Activated CD8-positive, alpha-beta T cell treated with anti-CD3 and anti-CD28 coated beads for 36 hours (primary cell): ENCODE measurements around the gene KLF7. TPM values are rescaled to one million over a fixed set of nuclear protein-coding genes. Genes with fewer than 3 reads are reported as not detected.

Experiments
- ATAC-seq: fragments of 200-7000 bp; cut with Tn5 transposase; one replicate; pipeline ENCODE4 v1.10.0; 2021; ENCODE audit warnings: mild to moderate bottlenecking, moderate library complexity
- CTCF ChIA-PET: fragments of 350-600 bp; sonication (Branson Sonifier 250); formaldehyde crosslinking; loops from one replicate; lab custom pipeline; 2021; ENCODE audit warnings: antibody characterized with exemption; lab: Charles Lee
- POLR2A ChIA-PET: fragments of 350-600 bp; sonication (Branson Sonifier 250); formaldehyde crosslinking; loops from one replicate; lab custom pipeline; 2021; ENCODE audit warnings: antibody characterized with exemption; lab: Charles Lee
- DNase-seq: peaks from one replicate; pipeline ENCODE4 v3.0.0-alpha.2; 2020
- H3K27ac Mint-ChIP-seq: one replicate; pipeline ENCODE4 v1.8.0; 2021; ENCODE audit warnings: mild to moderate bottlenecking, mixed read lengths
- H3K27me3 Mint-ChIP-seq: one replicate; pipeline ENCODE4 v1.8.0; 2021; ENCODE audit warnings: mixed read lengths
- H3K36me3 Mint-ChIP-seq: one replicate; pipeline ENCODE4 v1.8.0; 2021; ENCODE audit warnings: low read depth, mixed read lengths
- H3K4me1 Mint-ChIP-seq: one replicate; pipeline ENCODE4 v1.8.0; 2021; ENCODE audit warnings: low read depth, mixed read lengths
- H3K4me3 Mint-ChIP-seq: one replicate; pipeline ENCODE4 v1.8.0; 2021; ENCODE audit warnings: mild to moderate bottlenecking, moderate library complexity, mixed read lengths
- H3K9me3 Mint-ChIP-seq: one replicate; pipeline ENCODE4 v1.8.0; 2021; ENCODE audit warnings: mixed read lengths
- intact Hi-C: fragments of 100-400 bp; cut with micrococcal nuclease; formaldehyde crosslinking; loops from one replicate; pipeline ENCODE4 v1.10.0; 2022
- total RNA-seq, 2 experiments: library from RNA; stranded (reverse); gene quantifications; one replicate each; pipeline ENCODE4 v1.2.3, GENCODE V29; 2021
- TF ChIP-seq, protein P1 (sequence below): fragments of 200-600 bp; IDR thresholded peaks from one replicate; pipeline ENCODE4 v1.8.0; 2022; ENCODE audit warnings: antibody characterized with exemption, mild to moderate bottlenecking

Gene KLF7
- total RNA-seq, 2 experiments from 2014 or later = 9.8 to 10.0 TPM

DNA sequence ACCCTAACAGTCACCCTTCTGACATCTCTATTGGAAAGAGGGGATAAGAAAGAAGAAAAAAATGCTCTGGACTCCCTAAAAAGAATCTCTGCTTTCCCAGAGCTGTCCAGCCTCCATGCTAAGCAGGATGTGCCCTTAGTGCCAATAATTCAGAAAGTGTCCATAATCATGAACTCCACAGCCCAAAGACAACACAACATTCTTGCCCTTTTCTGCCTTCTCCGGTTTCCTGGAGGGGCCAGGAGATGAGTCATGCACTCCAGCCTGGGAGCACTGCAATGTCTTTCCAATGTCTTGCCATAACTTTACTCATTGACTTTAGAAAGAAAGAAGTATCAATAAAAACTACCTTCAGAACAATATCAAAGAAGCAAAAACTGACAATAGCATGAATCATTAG, 44.0 kb downstream of the KLF7 start:
- DNase-seq = no peak
- Mint-ChIP-seq H3K4me3 (no peak overlapping the region), H3K36me3 (peaks cover 14% of the 10 kb centered on the region), H3K9me3 (no peaks in the 10 kb centered on the region), H3K27ac (no peak overlapping the region), H3K4me1 (peaks cover 58% of the 10 kb centered on the region), H3K27me3 (no peaks in the 10 kb centered on the region)
- TF ChIP-seq, protein P1, sequence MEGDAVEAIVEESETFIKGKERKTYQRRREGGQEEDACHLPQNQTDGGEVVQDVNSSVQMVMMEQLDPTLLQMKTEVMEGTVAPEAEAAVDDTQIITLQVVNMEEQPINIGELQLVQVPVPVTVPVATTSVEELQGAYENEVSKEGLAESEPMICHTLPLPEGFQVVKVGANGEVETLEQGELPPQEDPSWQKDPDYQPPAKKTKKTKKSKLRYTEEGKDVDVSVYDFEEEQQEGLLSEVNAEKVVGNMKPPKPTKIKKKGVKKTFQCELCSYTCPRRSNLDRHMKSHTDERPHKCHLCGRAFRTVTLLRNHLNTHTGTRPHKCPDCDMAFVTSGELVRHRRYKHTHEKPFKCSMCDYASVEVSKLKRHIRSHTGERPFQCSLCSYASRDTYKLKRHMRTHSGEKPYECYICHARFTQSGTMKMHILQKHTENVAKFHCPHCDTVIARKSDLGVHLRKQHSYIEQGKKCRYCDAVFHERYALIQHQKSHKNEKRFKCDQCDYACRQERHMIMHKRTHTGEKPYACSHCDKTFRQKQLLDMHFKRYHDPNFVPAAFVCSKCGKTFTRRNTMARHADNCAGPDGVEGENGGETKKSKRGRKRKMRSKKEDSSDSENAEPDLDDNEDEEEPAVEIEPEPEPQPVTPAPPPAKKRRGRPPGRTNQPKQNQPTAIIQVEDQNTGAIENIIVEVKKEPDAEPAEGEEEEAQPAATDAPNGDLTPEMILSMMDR = no peak
- no peak for ATAC-seq
- CTCF ChIA-PET = no interaction called here
- POLR2A ChIA-PET = interaction anchor here (0.9 kb wide), 1 partner anchor 9 kb away, joined by 3 read pairs; no protein-coding TSS in a partner anchor
- intact Hi-C loops = loop anchor here (2.0 kb wide), 1 partner anchor 43 kb away; the partner anchor contains the start of gene KLF7

DNA sequence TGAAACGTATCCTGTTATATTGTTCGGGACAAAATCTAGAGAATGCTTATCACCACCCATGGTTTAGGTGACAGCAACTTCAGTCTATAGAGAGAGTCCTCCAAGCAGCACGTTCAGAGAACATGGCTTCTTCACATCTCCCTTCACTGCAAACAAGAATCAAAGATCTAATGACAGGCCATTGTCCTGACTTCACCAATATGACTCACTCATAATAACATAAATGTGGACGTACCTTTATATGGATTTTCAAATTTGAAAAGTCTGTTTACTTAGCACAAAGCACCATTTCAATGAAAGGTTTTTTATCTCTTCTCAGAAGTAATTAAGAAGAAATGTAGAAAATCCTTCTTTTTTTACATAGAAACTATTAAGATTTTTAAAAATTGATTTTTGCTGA, 46.7 kb downstream of the KLF7 start:
- no peaks in the 10 kb centered on the region for H3K27me3 Mint-ChIP-seq
- TF ChIP-seq, protein P1 = no peak
- CTCF ChIA-PET = interaction anchor here (1.4 to 1.7 kb wide), 2 partner anchors 23 to 130 kb away, joined by 3 to 4 read pairs; no protein-coding TSS in a partner anchor
- POLR2A ChIA-PET = no interaction called here
- no peak overlapping the region for H3K4me3 Mint-ChIP-seq
- peaks cover 33% of the 10 kb centered on the region for H3K4me1 Mint-ChIP-seq
- no peaks in the 10 kb centered on the region for H3K9me3 Mint-ChIP-seq
- intact Hi-C loops = no loop called here
- ATAC-seq (no peak), DNase-seq (no peak)
- H3K27ac Mint-ChIP-seq = no peak overlapping the region
- H3K36me3 Mint-ChIP-seq = peaks cover 8% of the 10 kb centered on the region

DNA sequence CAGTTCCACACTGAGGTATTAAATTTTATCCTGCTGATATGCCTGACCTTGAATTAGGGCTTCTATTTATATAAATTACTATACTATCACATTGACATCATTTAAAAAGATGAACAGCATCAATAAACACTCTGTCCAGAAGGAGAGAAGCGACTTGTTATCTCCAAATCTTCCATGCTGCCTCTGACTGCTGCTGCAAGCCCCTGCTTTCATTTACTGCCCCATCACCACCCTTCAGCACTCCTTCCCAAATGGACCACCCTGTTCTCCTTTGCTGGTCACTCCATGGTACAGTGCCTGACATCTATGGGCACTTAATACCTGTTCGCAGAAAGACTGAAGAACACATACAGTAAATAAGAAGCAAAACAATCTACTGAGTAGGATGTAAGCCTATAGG, 48.1 kb downstream of the KLF7 start:
- H3K27ac Mint-ChIP-seq = no peak overlapping the region
- ATAC-seq (no peak), DNase-seq (no peak)
- H3K36me3 Mint-ChIP-seq = peaks cover 3% of the 10 kb centered on the region
- no peaks in the 10 kb centered on the region for H3K9me3 Mint-ChIP-seq
- H3K27me3 Mint-ChIP-seq = no peaks in the 10 kb centered on the region
- intact Hi-C loops = no loop called here
- ChIA-PET CTCF (interaction anchor here (1.7 kb wide), 1 partner anchor 25 kb away, joined by 4 read pairs; no protein-coding TSS in a partner anchor), POLR2A (no interaction called here)
- no peak overlapping the region for H3K4me3 Mint-ChIP-seq
- TF ChIP-seq, protein P1 = no peak
- peaks cover 25% of the 10 kb centered on the region for H3K4me1 Mint-ChIP-seq

DNA sequence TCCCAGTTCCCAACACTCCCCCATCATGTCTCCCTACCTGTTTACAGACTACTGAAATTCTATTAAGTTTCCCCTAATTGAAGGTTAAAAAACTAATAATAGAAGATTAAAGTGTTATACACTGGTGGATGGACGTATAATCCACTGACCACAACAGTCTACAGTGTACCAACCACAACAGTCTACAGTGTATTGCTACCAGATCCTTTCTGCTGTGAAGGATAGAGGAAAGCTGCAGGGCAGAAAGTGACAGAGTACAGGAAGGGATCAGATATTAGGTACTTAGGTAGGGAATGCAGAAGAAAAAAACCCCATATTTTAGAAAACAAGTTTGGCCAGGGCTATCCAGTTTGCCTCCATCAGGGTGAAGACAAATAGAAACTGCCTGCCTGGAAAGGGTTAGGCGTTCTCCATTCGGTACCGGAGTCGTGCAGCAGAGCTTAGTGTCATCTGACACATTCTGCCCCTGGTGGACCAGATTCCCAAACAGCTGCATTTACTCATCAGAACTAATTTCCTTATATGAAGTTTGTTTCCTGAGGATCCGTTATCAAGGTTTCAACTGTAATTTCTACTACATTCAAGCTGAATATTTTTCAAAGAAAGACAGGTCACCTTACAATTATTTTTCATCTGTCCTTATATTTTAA, 49.9 kb downstream of the KLF7 start:
- H3K4me1 Mint-ChIP-seq = peaks cover 21% of the 10 kb centered on the region
- ATAC-seq (no peak), DNase-seq (no peak)
- no peak overlapping the region for H3K4me3 Mint-ChIP-seq
- ChIA-PET POLR2A (interaction anchor here (0.9 to 1.0 kb wide), 2 partner anchors 14 to 51 kb away, joined by 3 to 5 read pairs; no protein-coding TSS in a partner anchor), CTCF (interaction anchor here (1.2 to 1.4 kb wide), 2 partner anchors 19 to 42 kb away, joined by 3 read pairs; no protein-coding TSS in a partner anchor)
- H3K27ac Mint-ChIP-seq = no peak overlapping the region
- H3K9me3 Mint-ChIP-seq = no peaks in the 10 kb centered on the region
- H3K36me3 Mint-ChIP-seq = peaks cover 3% of the 10 kb centered on the region
- no peaks in the 10 kb centered on the region for H3K27me3 Mint-ChIP-seq
- TF ChIP-seq, protein P1 = no peak
- intact Hi-C loops = no loop called here

DNA sequence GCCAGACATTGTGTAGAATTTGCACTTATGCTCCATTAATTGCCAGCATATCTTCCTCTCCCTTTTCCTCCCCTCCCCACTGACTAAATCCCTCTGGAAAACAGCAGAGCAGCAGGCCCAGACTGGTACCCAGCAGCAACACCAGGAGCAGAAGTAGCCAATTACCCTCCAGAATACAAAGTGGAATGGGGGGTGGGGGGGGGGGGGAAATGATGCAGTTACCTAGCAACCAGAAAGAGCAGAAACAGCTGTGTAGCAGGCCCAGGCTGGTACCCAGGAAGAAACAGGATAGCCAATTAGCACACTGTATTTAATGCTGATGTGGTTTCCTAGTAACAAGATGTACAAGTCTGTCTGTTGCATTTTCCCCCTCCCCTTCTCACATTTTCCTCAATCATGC, 52.3 kb downstream of the KLF7 start:
- H3K4me1 Mint-ChIP-seq = peaks cover 23% of the 10 kb centered on the region
- intact Hi-C loops = no loop called here
- CTCF ChIA-PET = no interaction called here

More for the DNA sequence above, 52.3 kb downstream of the KLF7 start:
- no peak overlapping the region for H3K4me3 Mint-ChIP-seq
- H3K9me3 Mint-ChIP-seq = no peaks in the 10 kb centered on the region
- TF ChIP-seq, protein P1 = no peak
- ATAC-seq (no peak), DNase-seq (no peak)
- peaks cover 3% of the 10 kb centered on the region for H3K36me3 Mint-ChIP-seq
- H3K27ac Mint-ChIP-seq = no peak overlapping the region
- no peaks in the 10 kb centered on the region for H3K27me3 Mint-ChIP-seq
- POLR2A ChIA-PET = no interaction called here
